Neuron (in vitro differentiated cells): ENCODE measurements around the gene LAMB1.
"Not testable (repeated sequence)": the region's sequence is repeated elsewhere in the genome, so short reads cannot be mapped to it uniquely, and the experiment has no call there.

Experiments
- H2AFZ ChIP-seq: one replicate; pipeline ENCODE4 v1.6.1; 2013; ENCODE audit warnings: low read depth, mild to moderate bottlenecking, inconsistent platforms, low read length, moderate library complexity
- H3K27me3 ChIP-seq: one replicate; pipeline ENCODE4 v1.6.1; 2013; ENCODE audit warnings: low read length; ENCODE audit not compliant: insufficient read depth
- H3K36me3 ChIP-seq: one replicate; pipeline ENCODE4 v1.6.1; 2013; ENCODE audit warnings: low read length; ENCODE audit not compliant: insufficient read depth
- H3K4me1 ChIP-seq: one replicate; pipeline ENCODE4 v1.6.1; 2013; ENCODE audit warnings: low read length; ENCODE audit not compliant: insufficient read depth
- H3K4me3 ChIP-seq: 2 replicates; pipeline ENCODE4 v1.5.1; 2013; ENCODE audit warnings: mild to moderate bottlenecking, low read length, moderate library complexity
- H3K9me3 ChIP-seq: one replicate; pipeline ENCODE4 v1.6.1; 2013; ENCODE audit warnings: low read length

LAMB1 gene

DNA sequence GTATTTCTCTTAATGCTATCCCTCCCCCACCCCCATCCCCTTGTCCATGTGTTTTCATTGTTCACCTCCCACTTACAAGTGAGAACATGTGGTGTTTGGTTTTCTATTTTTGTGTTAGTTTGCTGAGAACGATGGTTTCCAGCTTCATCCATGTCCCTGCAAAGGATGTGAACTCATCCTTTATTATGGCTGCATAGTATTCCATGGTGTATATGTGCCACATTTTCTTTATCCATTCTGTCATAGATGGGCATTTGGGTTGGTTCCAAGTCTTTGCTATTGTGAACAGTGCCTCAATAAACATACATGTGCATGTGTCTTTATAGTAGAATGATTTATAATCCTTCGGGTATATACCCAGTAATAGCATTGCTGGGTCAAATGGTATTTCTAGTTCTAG is 81.1 kb downstream of the LAMB1 start:
- H3K27me3 ChIP-seq, H3K4me3 ChIP-seq, H2AFZ ChIP-seq, H3K9me3 ChIP-seq: not testable (repeated sequence)
- peaks cover 14% of the 10 kb centered on the region for H3K4me1 ChIP-seq
- peaks cover 77% of the 10 kb centered on the region for H3K36me3 ChIP-seq

DNA sequence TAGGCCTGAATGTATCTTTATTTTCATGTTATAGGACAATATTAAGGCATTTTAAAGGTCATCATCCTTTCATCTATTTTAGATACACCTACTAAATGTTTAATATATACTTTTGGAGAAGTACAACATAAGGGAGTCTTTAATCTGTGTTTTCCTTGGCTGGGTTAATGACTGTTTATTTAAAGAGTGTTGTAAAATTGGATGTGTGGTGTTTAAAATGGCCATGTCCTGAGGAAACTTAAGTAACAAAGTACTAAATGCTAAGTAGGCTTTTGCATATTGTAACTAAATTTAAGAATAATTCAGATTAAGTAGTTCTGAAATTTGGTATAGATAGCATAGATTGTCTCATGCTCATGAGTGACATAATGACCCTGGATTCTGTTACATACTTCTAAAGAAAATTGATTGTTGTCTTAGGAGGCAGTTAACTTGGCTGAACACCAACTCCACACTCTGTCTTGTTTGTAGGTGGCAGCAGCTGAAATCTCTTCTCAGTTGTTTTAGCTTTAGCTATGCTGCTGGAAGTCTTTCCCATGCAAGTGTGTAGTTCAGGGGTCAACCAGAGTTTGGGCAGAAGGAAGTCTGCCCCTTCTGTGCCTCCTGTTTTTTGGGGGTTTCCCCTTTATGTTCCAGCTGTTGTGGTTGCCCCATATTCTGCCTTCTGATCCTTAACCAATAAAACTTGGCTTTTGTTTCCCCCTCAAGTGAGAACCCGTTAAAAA is 82.8 kb downstream of the LAMB1 start:
- Histone ChIP-seq H2AFZ (no peak overlapping the region), H3K9me3 (no peaks in the 10 kb centered on the region), H3K4me1 (peaks cover 14% of the 10 kb centered on the region), H3K27me3 (no peaks in the 10 kb centered on the region), H3K36me3 (peaks cover 75% of the 10 kb centered on the region), H3K4me3 (no peak overlapping the region)

- Histone ChIP-seq H3K4me1 (peaks cover 14% of the 10 kb centered on the region), H3K27me3 (no peaks in the 10 kb centered on the region), H2AFZ (no peak overlapping the region), H3K9me3 (no peaks in the 10 kb centered on the region), H3K36me3 (peaks cover 72% of the 10 kb centered on the region), H3K4me3 (no peak overlapping the region)
Observed at GRCh38 chr7:107918948-107919347, 84.0 kb downstream of the LAMB1 start.

DNA sequence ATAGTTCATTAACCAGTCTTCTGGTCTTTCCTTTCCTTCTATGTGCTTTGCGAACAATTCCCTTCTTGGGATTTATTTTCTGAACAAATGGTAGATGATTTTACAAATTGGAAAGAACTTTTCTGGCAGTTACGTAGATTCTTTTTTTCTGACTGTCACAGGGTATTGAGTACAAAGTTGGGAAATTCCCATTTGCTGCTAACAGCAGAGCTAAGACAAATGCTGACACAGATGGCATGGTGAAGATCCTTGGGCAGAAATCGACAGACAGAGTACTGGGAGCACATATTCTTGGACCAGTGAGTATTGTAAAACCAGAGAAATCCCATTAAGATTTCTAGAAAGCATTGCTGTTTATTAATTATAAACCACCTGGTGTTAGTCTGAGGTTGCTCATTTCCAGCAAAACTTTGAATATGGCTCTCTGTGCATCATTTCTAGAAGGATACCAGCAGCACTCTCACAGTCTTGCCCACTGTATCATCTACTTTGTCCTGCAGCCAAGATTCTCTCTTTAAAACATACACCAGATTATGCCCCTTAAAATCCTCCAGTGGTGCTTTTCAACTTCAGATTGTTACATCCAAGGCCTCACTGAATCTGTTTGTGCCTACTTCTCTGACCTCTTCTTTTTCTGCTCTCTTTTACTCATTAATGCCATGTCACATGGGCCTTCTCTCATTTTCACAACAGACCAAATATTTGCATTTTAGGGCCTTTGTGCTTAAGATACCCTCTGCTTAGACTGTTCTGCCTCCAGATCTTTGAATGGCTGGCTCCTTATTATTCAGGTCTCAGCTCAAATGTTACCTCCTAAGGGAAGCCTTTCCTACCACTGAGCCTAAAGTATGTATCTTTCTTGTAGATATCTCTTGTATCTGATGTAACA is 85.0 kb downstream of the LAMB1 start:
- Histone ChIP-seq H3K4me1 (peaks cover 16% of the 10 kb centered on the region), H2AFZ (no peak overlapping the region), H3K27me3 (no peaks in the 10 kb centered on the region), H3K9me3 (no peaks in the 10 kb centered on the region), H3K4me3 (no peak overlapping the region), H3K36me3 (peaks cover 63% of the 10 kb centered on the region)

- H3K27me3 ChIP-seq = no peaks in the 10 kb centered on the region
- no peak overlapping the region for H2AFZ ChIP-seq
- peaks cover 16% of the 10 kb centered on the region for H3K4me1 ChIP-seq
- no peak overlapping the region for H3K4me3 ChIP-seq
- peaks cover 69% of the 10 kb centered on the region for H3K36me3 ChIP-seq
- H3K9me3 ChIP-seq = peaks cover 5% of the 10 kb centered on the region
Observed at GRCh38 chr7:107915541-107915940, 87.4 kb downstream of the LAMB1 start.

DNA sequence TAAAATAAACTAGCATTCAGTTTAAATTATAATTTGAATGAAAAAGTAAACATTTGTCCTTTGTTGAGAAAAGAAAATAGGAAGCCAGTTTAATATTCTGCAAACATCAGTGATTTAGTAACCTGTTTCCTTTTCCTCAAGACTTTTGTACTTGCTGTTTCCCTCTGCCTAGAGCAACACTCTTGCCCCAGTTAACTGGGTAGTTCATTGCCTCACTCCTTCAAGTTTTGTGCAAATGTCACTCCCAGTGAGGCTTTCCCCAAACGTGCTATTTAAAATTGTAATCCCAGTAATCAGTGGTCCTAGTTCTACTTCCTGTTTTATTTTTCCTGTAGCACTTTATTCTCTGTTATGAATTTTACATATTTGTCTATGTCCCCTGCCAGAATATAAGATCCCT is 88.1 kb downstream of the LAMB1 start:
- Histone ChIP-seq H3K27me3 (no peaks in the 10 kb centered on the region), H3K9me3 (peaks cover 5% of the 10 kb centered on the region), H2AFZ (no peak overlapping the region), H3K4me3 (no peak overlapping the region), H3K4me1 (peaks cover 16% of the 10 kb centered on the region), H3K36me3 (peaks cover 64% of the 10 kb centered on the region)

- peaks cover 5% of the 10 kb centered on the region for H3K9me3 ChIP-seq
- peaks cover 16% of the 10 kb centered on the region for H3K4me1 ChIP-seq
- no peak overlapping the region for H2AFZ ChIP-seq
- peaks cover 61% of the 10 kb centered on the region for H3K36me3 ChIP-seq
- no peaks in the 10 kb centered on the region for H3K27me3 ChIP-seq
- H3K4me3 ChIP-seq = no peak overlapping the region
Observed at GRCh38 chr7:107913851-107914250, 89.1 kb downstream of the LAMB1 start.

- peaks cover 2% of the 10 kb centered on the region for H3K4me1 ChIP-seq
- H3K36me3 ChIP-seq = peaks cover 62% of the 10 kb centered on the region
- H2AFZ ChIP-seq = no peak overlapping the region
- H3K4me3 ChIP-seq = no peak overlapping the region
- H3K9me3 ChIP-seq = peaks cover 5% of the 10 kb centered on the region
- no peaks in the 10 kb centered on the region for H3K27me3 ChIP-seq
Observed at GRCh38 chr7:107911981-107912380, 91.0 kb downstream of the LAMB1 start.

DNA sequence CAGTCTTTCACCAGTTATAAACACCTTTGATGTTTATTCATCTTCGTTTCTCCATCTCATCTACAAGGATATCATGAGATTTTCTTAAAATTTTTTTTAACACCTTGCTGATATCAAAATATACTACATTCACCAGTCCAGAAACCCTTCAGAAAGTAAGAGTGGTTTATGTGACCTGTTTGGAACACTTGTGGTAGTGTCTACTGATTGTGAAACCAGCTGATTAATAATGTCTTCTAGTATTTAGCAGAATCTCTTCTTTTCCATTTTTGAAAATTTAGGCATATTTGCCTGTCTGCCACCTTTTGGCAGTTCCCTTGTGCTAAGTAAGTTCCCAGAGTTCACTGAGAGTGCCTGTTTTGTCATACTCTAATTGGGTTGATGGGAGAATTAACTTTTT is 93.5 kb downstream of the LAMB1 start:
- Histone ChIP-seq H2AFZ (no peak overlapping the region), H3K4me1 (peaks cover 2% of the 10 kb centered on the region), H3K36me3 (peaks cover 66% of the 10 kb centered on the region), H3K9me3 (peaks cover 5% of the 10 kb centered on the region), H3K4me3 (no peak overlapping the region), H3K27me3 (no peaks in the 10 kb centered on the region)

GRCh38 chr7:107907790-107908189 is 95.2 kb downstream of the LAMB1 start:
- no peaks in the 10 kb centered on the region for H3K27me3 ChIP-seq
- peaks cover 2% of the 10 kb centered on the region for H3K4me1 ChIP-seq
- H3K9me3 ChIP-seq = peaks cover 5% of the 10 kb centered on the region
- peaks cover 79% of the 10 kb centered on the region for H3K36me3 ChIP-seq
- no peak overlapping the region for H3K4me3 ChIP-seq
- H2AFZ ChIP-seq = no peak overlapping the region

DNA sequence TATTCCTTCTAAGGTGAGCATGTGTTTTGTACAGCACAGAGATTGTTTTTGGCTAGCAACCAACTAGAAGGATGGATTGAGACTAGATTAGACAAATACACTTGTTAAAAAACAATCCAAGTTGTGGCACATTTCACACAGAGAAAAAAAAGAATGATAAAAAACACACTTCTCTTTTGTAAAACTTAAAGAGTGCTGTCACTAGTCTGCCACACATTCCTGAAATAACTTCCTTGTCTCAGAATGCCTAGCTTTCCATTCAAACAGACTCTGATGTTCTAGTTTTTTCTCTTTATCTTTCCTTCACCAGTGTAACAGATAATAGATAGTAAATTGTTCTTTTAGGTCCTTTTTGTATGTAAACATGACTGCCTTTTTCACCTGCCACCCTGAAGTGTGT is 100.6 kb downstream of the LAMB1 start:
- Histone ChIP-seq H3K4me3 (no peak overlapping the region), H2AFZ (no peak overlapping the region), H3K36me3 (peaks cover 49% of the 10 kb centered on the region), H3K4me1 (peaks cover 10% of the 10 kb centered on the region), H3K27me3 (no peaks in the 10 kb centered on the region), H3K9me3 (no peaks in the 10 kb centered on the region)

DNA sequence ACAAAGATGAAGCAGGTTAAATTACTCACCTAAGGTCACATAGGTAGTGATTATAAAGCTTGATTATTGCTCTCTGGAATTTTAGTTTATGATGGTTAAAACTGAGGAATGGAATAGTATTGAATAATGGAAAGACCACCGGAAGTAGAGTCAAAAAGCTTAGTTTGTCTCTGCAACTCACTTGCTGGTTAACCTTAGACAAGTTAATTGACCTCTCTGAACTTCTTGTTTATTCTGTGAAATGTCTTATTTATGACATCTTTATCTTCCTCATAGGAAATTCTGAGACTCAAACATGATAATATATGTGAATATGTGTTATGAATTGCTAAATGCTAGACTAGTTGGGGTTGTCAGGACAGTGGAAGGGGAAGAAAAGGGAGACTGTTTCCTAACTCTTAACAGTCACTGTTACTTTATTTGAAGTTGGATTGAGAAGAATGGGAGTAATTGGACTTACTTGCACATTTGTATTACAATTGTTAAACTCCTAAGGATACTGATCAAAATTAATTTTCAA is 102.4 kb downstream of the LAMB1 start:
- Histone ChIP-seq H3K4me3 (no peak overlapping the region), H3K36me3 (peaks cover 43% of the 10 kb centered on the region), H2AFZ (no peak overlapping the region), H3K27me3 (no peaks in the 10 kb centered on the region), H3K4me1 (peaks cover 10% of the 10 kb centered on the region), H3K9me3 (no peaks in the 10 kb centered on the region)

DNA sequence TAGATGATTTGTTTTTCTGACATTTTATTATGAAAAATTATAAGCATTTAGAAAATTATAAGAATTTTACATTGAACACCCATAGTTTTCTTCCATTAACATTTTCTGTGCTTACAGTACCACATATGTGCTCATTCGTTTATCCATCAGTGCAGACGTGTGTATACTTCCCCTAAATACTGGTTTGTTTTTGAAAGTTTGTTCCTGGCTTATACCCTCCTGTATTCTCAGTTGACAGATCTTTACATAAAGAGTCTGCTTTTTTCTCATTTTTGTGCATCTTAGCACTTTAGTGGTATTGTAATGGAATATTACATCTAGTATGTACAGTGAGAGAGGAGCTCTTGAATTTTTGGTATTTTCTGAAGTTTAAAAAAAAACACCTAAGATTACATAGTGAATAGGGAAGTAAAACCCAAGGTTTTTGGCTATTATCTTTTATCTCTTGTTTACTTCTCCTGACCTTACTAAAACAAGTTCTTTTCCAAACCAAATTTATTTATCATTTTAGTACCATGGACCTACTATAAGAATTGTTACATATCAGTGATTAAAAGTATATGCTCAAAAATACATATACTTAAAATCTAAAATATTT is 103.9 kb downstream of the LAMB1 start:
- no peak overlapping the region for H2AFZ ChIP-seq
- H3K27me3 ChIP-seq = no peaks in the 10 kb centered on the region
- no peak overlapping the region for H3K4me3 ChIP-seq
- H3K9me3 ChIP-seq = no peaks in the 10 kb centered on the region
- H3K4me1 ChIP-seq = peaks cover 10% of the 10 kb centered on the region
- H3K36me3 ChIP-seq = peaks cover 43% of the 10 kb centered on the region
